GM18907 (cell line): ENCODE measurements around the gene MAP3K2.
A peak's percentile ranks its signal among the peaks of the same experiment; 100 is the strongest.

Source experiments
- ATAC-seq: cut with Tn5 transposase; IDR thresholded peaks from one replicate; pipeline ENCODE4 v1.9.1; 2021; ENCODE audit warnings: mild to moderate bottlenecking, moderate library complexity; ENCODE audit not compliant: unreplicated experiment

MAP3K2 gene

GRCh38 chr2:127407661-127408003, 19.9 kb upstream of the MAP3K2 start:
- no peak for ATAC-seq

GRCh38 chr2:127407091-127407490, 19.3 kb upstream of the MAP3K2 start:
- ATAC-seq: no peak

GRCh38 chr2:127406454-127406853, 18.7 kb upstream of the MAP3K2 start:
- no peak for ATAC-seq

GRCh38 chr2:127405255-127405610, 17.5 kb upstream of the MAP3K2 start:
- ATAC-seq: no peak

GRCh38 chr2:127404466-127405254, 16.9 kb upstream of the MAP3K2 start:
- ATAC-seq: no peak

- no peak for ATAC-seq
Measured at GRCh38 chr2:127403460-127403859, 15.7 kb upstream of the MAP3K2 start.

GRCh38 chr2:127401757-127402695, 14.3 kb upstream of the MAP3K2 start:
- ATAC-seq: no peak

- no peak for ATAC-seq
Measured at GRCh38 chr2:127400897-127401756, 13.4 kb upstream of the MAP3K2 start.

- no peak for ATAC-seq
Measured at GRCh38 chr2:127400533-127400896, 12.7 kb upstream of the MAP3K2 start.

- ATAC-seq: peak; percentile 81
Measured at GRCh38 chr2:127398239-127398590, 10.4 kb upstream of the MAP3K2 start.

- no peak for ATAC-seq
Measured at GRCh38 chr2:127397568-127398238, 9.9 kb upstream of the MAP3K2 start.

GRCh38 chr2:127394492-127394891, 6.7 kb upstream of the MAP3K2 start:
- ATAC-seq: no peak

GRCh38 chr2:127392828-127393578, 5.2 kb upstream of the MAP3K2 start:
- ATAC-seq: no peak

GRCh38 chr2:127392133-127392827, 4.5 kb upstream of the MAP3K2 start:
- ATAC-seq: no peak

GRCh38 chr2:127389778-127390435, 2.1 kb upstream of the MAP3K2 start:
- no peak for ATAC-seq

GRCh38 chr2:127388423-127389164, 819 bp upstream of the MAP3K2 start:
- ATAC-seq: peak; percentile 24

- peak; percentile 70 for ATAC-seq
Measured at GRCh38 chr2:127386764-127387654, 766 bp downstream of the MAP3K2 start.
